H1 (cell line): ENCODE results near the gene GCHFR. TPM values are rescaled to one million over a fixed set of nuclear protein-coding genes. Genes with fewer than 3 reads are reported as not detected.

Experiments used
- BACH1 ChIP-seq: IDR thresholded peaks from 2 replicates; pipeline ENCODE4 v1.6.1; 2012; ENCODE audit warnings: low read length, improper control_type of control experiment
- BRCA1 ChIP-seq: IDR thresholded peaks from 2 replicates; pipeline ENCODE4 v1.6.1; 2012; ENCODE audit warnings: low read depth, low read length, improper control_type of control experiment
- CTBP2 ChIP-seq: IDR thresholded peaks from 2 replicates; pipeline ENCODE4 v1.7.0; 2011; ENCODE audit warnings: borderline replicate concordance, mild to moderate bottlenecking, moderate library complexity, mixed read lengths, low read length; ENCODE audit not compliant: insufficient read depth, insufficient read length
- GABPA ChIP-seq: IDR thresholded peaks from 2 replicates; pipeline ENCODE4 v1.6.1; 2011; ENCODE audit warnings: mild to moderate bottlenecking, low read length, moderate library complexity, borderline replicate concordance; ENCODE audit not compliant: insufficient read depth
- KDM4A ChIP-seq: IDR thresholded peaks from one replicate; pipeline ENCODE4 v1.7.1; 2012; ENCODE audit warnings: low read depth, mild to moderate bottlenecking, moderate library complexity, low read length, inconsistent platforms; ENCODE audit not compliant: severe bottlenecking
- KDM5A ChIP-seq: fragments of 200-600 bp; IDR thresholded peaks from 2 replicates; pipeline ENCODE4 v1.7.1; 2012; ENCODE audit warnings: mild to moderate bottlenecking, low read length, inconsistent platforms, mixed read lengths
- polyA plus RNA-seq, 7 experiments: library from polyadenylated mRNA; depleted of rRNA in 3 of 7; stranded (reverse) in 5 of 7; unstranded in 2 of 7; fragments of >200 nt in 5 of 7; fragments of 200-250 nt in 2 of 7; gene quantifications; 1 replicate in 5 of 7; 2 replicates in 1 of 7; 4 replicates in 1 of 7; pipeline versions ENCODE4 v1.2.1 to v1.2.3, GENCODE V29; 2011 to 2013; ENCODE audit warnings: missing spikeins in 2 of 7, mixed read lengths in 2 of 7
- total RNA-seq: library from RNA; stranded (reverse); fragmentation: NEBNext Ultra II Directional; extraction: Animal tissue kit (Norgen Biotek cat#: 25700); gene quantifications from 2 replicates; pipeline ENCODE4 v1.2.1, GENCODE V29; 2021

The GCHFR gene
- total and polyA plus RNA-seq, 2 of the 8 experiments (the other 6 are each of a cell fraction or from before 2014, with no cell fraction given): 25.9 to 81.5 TPM

DNA sequence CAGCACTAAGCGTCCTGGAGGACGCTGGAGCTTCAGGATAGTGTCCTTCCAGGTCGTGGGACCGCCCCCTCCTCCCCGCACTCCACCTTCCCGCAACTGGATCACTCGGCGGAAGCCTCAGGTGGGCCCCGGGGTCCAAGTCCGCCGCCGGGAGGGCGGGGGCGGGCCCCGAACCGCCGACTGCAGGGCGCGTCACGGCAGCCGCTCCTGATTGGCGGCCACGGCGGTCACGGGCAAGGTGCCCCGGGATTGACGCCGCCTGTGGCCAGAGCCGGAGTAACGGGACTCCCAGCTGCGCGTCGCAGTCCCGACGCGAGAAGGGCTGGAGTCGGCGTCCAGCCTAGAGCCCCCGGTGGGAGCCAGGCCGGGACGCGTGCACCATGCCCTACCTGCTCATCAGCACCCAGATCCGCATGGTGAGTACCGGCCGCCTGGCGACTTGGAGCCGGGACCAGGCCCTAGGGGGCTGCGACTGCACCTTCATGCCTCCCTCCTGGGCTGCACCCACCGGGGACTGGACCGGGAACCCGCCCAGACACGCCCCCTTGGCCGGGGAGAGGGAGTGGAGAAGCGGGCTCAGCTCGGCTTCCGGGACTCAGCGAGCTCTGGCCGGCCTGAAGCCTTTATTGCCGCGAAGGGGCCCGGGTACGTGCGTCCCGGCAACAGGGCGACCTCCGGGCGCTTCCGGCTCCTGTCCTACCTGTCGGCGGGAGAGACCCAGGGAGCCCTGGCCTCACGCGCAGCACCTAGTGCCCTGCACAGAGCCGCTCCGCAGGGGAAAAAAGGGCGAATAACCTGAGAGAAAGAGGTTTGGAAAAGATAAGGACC, at the start of gene GCHFR (continued):
- peak; percentile 91 for TF ChIP-seq KDM4A
- no peak for TF ChIP-seq BACH1
- no peak for TF ChIP-seq GABPA
- no peak for TF ChIP-seq CTBP2
- TF ChIP-seq BRCA1: no peak
- TF ChIP-seq KDM5A: no peak
